ENCODE data around the gene GKAP1.
A peak's percentile ranks its signal among the peaks of the same experiment; 100 is the strongest.
"Not testable (repeated sequence)": the region's sequence is repeated elsewhere in the genome, so short reads cannot be mapped to it uniquely, and the experiment has no call there.

GKAP1 gene

GRCh38 chr9:83707768-83708514, 109.6 kb downstream of the GKAP1 start, which contains the start of gene UBQLN1:
UBQLN1 (minus strand) TSS chr9:83707958; CDS start chr9:83707679, 279 bp downstream.
- H3K4me3 ChIP-seq (ENCODE audit: low read length) = peak within 1 kb of the TSS; percentile 82
- TF ChIP-seq ZNF274 (IDR thresholded peaks at IDR 0.05; ENCODE audit: low read depth, low read length) = no peak

DNA sequence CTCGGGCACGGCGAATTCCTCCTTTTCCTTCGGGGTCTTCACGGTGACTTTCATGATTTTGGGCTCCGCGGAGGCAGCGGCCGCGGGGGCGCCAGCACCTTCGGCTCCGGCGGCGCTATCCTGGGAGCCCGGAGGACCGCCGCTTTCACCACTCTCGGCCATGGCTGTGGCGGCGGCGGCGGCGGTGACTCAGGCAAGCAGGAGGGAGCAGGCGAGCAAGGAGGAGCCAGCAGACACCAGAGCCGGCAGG, 110.1 kb downstream of the GKAP1 start:
- TF ChIP-seq ZNF274 (IDR thresholded peaks at IDR 0.05; ENCODE audit: low read depth, low read length) = no peak
- H3K4me3 ChIP-seq (ENCODE audit: low read length) = peak overlapping the region; percentile 82

- H3K4me3 ChIP-seq (ENCODE audit: low read length) = peak overlapping the region; percentile 82
- no peak for TF ChIP-seq ZNF274 (IDR thresholded peaks at IDR 0.05; ENCODE audit: low read depth, low read length)
These were observed 110.7 kb downstream of the GKAP1 start for GRCh38 chr9:83706676-83707517.

- not testable (repeated sequence) for H3K4me3 ChIP-seq (ENCODE audit: low read length)
These were observed 112.3 kb downstream of the GKAP1 start for GRCh38 chr9:83705219-83705651.

DNA sequence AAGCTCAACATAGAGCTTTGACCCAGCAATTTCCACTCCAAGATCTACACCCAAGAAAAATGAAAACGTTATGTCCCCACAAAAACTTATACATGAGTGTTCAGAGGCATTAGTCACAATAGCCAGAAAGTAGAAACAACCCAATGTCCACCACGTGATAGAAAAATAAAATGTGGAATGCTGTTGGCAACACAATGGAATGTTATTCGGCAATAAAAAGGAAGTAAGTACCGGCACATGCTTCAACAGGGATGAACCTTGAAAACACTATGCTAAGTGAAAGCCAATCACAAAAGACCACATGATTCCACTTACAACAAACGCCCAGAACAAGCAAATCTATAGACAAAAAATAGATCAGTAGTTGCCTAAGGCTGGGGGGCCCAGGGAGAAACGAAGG, 115.8 kb downstream of the GKAP1 start:
- no peak for TF ChIP-seq ZNF274 (IDR thresholded peaks at IDR 0.05; ENCODE audit: low read depth, low read length)
- H3K4me3 ChIP-seq (ENCODE audit: low read length) = no peak overlapping the region; the same call in 1 of the 2 replicates

- TF ChIP-seq ZNF274 (IDR thresholded peaks at IDR 0.05; ENCODE audit: low read depth, low read length) = no peak
- no peak overlapping the region; the same call in 1 of the 2 replicates for H3K4me3 ChIP-seq (ENCODE audit: low read length)
These were observed 116.3 kb downstream of the GKAP1 start for GRCh38 chr9:83701286-83701685.

GRCh38 chr9:83699615-83700014, 118.0 kb downstream of the GKAP1 start:
- peak overlapping the region; percentile 55; the same call in 1 of the 2 replicates for H3K4me3 ChIP-seq (ENCODE audit: low read length)
- TF ChIP-seq ZNF274 (IDR thresholded peaks at IDR 0.05; ENCODE audit: low read depth, low read length) = no peak

DNA sequence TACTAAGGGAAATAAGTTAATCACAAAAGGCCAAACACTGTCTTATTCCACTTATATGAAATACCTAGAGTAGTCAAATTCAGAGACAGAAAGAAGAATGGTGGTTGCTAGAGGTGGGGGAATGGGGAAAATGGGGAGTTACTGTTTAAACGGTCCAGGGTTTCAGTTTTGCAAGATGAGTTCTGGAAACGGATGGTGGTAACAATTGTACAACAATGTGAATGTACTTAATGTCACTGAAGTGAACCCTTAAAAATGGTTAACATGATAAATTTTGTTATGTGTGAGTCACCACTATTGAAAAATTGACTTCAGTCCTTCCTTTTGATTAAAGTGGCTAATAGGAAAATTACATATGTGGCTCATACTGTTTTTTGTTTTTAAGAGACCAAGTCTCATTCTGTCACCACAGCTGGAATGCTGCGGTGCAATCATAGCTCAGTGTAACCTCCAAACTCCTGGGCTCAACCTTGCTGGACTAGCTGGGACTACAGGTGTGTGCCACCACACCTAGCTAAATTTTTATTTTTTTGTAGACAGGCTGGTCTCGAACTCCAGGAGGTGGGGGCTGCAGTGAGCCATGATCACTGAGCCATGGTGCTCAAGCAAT, 118.5 kb downstream of the GKAP1 start:
- no peak for TF ChIP-seq ZNF274 (IDR thresholded peaks at IDR 0.05; ENCODE audit: low read depth, low read length)
- H3K4me3 ChIP-seq (ENCODE audit: low read length) = peak overlapping the region; percentile 55; the same call in 1 of the 2 replicates

DNA sequence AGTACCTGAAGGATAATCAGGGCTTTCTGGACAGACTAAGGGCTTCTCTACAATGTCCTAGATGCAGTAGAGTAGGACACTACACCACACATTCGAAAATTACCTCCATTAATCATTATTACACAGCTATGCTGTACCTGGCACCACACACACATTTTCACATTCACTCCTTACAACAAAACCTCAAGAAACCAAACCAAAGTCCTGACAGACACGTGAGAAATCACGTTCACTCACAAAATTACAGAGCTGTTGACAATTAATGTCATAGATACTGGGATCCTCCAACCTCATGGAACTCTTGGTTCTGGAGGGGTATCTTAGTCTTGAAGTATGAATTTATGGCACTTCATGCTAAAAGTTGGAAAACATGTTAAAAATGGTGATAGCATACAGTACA, 126.1 kb downstream of the GKAP1 start:
- no peak for TF ChIP-seq ZNF274 (IDR thresholded peaks at IDR 0.05; ENCODE audit: low read depth, low read length)
- no peak overlapping the region for H3K4me3 ChIP-seq (ENCODE audit: low read length)
